ENCODE measurements around the gene DLGAP1.

DNA sequence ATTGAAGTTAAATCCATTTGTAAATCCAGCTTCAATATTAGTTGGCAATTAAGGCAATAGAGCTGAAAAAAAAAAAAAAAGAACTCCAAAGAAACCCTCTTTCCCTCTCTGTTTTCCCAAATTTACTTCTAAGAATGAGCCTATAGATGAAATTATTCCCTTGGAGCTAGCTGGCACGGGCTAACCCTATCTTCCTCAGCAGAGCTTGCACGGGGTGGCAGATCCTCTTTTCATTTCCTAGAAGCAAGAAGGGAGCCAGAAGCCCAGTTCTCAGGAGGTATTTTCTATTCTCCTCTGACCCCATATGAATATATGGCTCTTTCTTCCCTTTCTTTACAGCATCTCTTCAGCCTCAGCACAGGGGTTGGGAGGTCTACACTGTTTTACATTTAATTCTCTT is 579.1 kb downstream of the DLGAP1 start:
- TF ChIP-seq, protein P1, sequence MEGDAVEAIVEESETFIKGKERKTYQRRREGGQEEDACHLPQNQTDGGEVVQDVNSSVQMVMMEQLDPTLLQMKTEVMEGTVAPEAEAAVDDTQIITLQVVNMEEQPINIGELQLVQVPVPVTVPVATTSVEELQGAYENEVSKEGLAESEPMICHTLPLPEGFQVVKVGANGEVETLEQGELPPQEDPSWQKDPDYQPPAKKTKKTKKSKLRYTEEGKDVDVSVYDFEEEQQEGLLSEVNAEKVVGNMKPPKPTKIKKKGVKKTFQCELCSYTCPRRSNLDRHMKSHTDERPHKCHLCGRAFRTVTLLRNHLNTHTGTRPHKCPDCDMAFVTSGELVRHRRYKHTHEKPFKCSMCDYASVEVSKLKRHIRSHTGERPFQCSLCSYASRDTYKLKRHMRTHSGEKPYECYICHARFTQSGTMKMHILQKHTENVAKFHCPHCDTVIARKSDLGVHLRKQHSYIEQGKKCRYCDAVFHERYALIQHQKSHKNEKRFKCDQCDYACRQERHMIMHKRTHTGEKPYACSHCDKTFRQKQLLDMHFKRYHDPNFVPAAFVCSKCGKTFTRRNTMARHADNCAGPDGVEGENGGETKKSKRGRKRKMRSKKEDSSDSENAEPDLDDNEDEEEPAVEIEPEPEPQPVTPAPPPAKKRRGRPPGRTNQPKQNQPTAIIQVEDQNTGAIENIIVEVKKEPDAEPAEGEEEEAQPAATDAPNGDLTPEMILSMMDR (IDR thresholded peaks at IDR 0.05; ENCODE audit: low read depth, low read length) = no peak
- no peak for TF ChIP-seq EZH2phosphoT487 (IDR thresholded peaks at IDR 0.05; ENCODE audit: low read depth)
